GM18909 (cell line): ENCODE data around the gene HTR6.

Experiments used
- ATAC-seq: cut with Tn5 transposase; IDR thresholded peaks from one replicate; pipeline ENCODE4 v1.9.1; 2021; ENCODE audit warnings: mild to moderate bottlenecking; ENCODE audit not compliant: unreplicated experiment, poor library complexity

The HTR6 gene

DNA sequence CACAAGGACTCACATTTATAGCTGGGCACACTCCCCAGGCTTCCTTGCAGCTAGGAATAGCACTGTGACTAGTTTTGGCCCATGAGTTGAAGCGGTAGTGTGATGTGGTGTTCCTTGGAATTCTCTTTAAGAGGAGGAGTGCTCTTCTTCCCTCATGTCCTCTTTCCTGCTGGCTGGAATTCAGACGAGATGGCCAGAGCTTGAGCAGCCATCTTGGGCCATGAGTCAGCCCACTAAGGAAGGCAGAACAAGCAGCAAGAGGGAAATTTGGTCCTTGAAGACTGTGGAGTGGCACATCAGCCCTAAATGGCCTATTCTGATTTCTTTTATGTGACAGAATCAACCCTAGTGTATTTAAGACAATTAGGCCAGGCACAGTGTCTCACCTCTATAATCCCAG lies 20.0 kb downstream of the HTR6 start:
- ATAC-seq: no peak

DNA sequence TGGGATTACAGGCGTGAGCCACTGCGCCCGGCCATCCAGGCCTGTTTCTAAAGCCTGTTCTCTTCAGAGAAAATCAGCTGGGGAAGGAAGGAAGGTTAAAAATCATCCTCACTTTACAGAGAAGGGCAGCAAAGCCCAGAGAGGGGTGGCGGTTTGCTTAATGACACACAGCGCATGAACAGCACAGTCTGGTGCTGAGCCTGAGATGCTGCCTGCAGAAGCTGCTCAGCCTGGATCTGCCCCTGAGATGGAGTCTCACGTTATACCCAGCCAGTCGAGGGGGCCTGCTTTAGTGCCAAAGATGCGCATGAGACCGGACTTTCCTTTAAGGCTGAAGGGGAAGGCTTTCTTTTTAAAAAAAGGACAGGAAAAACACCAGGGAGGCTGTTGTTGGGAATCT lies 21.3 kb downstream of the HTR6 start:
- no peak for ATAC-seq

GRCh38 chr1:19687414-19687813 lies 22.7 kb downstream of the HTR6 start:
- ATAC-seq: no peak

DNA sequence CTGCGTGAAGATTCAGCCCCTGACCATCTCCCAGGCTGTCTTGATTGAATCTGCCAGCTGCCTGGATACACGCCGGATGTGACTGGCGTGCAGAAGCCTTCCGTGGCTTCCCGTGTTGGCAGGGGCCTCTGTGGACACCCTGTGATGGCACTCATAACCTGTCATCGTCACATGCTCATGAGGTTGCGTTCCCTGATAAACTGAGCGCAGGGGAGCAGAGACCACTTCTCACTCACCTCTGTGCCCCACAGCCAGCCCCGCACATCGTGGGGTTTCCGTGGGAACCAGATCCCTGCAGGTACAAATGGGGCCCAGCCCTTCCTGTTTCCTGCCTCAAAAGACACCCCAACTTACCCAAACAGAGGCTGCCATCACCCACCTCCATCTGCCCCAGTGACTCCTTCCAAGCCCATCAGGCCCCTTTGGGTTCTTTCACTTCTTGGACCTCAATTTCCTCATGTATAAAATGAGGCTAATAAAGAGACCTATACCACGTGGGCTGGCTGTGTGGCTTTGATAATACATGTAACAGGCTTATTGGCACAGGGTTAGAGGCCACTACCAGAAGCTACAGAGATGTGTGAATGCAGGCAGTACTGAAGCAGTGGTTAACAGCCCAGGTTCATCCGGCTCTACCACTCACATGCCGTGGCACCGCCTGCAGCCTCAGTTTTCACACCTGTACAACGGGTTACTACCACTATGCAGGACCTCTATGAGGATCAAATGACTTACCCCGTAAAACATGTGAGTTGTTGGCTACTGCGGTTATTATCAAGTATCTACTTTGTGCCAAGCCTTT lies 23.6 kb downstream of the HTR6 start:
- no peak for ATAC-seq

GRCh38 chr1:19689085-19689757 lies 24.5 kb downstream of the HTR6 start:
- no peak for ATAC-seq

GRCh38 chr1:19689856-19690255 lies 25.2 kb downstream of the HTR6 start:
- ATAC-seq: no peak

DNA sequence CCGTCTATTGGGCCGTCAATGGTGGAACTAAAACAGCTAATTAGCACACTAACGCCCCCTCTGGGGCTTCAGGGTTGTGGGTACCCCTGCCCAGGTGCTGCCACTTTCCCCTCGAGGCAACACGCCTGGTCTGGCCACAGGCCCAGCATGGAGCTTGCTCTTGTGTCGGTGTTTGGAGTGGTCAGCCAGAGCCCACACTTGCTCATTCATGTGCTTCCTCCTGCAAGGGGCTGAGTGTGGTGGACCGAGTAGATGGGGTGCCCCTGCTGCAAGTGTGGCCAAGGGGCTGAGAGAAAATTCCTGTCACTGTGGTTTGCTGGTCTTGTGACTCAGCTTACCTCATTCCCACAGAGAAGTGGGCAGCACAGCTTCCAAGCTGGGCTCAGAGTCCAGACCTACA lies 25.7 kb downstream of the HTR6 start:
- ATAC-seq: no peak

DNA sequence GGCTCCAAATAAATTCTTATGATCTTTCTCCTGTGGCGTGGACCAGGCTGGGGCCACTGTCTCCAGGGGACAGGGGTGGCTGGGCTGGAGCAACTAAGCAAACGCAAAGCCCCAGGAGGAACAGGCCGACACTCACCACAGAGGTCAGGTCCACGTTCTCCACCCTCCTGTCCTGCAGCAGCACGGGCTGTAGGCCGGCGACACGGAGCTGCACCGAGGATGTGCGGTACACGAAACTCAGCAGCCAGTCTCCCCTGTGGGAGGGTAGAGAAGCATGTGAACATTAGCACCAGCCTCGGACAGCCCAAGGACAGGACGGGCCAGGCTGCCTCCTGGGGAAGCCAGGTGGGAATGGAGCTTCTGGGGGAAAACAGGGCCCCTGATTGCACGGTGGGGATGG lies 29.6 kb downstream of the HTR6 start:
- ATAC-seq: no peak

GRCh38 chr1:19695772-19696171 lies 31.1 kb downstream of the HTR6 start:
- no peak for ATAC-seq

DNA sequence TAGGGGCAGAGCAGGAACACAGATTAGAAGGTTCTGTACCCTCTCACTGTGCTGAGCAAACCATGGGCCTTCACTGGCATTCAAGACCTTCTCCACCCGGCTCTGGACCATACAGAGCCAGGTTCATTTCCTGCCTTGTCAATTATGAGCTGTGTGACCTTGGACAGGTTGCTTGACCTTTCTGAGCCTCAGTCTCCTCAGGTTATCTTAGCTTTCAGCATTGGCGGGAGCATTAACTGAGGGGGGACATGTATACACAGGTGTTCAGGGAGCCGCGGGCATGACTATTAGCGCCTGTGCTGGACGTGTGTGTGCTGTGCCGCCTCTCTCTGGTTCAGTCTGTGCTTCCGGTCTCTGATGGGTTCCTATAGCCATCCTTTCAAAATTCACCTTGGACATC lies 32.1 kb downstream of the HTR6 start:
- no peak for ATAC-seq

DNA sequence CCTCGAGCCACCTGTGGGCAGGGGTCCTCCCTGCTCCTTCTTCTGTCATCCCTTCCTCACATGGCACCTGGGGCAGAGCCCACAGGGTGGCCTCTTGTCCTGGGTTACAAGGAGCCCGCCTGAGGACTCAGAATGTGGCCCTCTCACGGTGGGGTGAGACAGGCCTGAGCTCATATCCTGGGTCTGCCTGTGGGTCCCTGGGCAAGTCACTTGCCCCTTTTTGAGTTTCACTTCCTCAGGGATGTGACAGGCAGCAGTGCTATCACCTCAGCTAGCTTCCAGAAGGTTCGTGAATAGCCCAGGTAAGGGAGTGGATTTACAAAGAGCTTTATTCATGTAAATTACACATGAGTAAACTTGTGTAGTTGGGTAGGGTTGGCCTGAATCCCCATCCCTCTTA lies 33.5 kb downstream of the HTR6 start:
- no peak for ATAC-seq

DNA sequence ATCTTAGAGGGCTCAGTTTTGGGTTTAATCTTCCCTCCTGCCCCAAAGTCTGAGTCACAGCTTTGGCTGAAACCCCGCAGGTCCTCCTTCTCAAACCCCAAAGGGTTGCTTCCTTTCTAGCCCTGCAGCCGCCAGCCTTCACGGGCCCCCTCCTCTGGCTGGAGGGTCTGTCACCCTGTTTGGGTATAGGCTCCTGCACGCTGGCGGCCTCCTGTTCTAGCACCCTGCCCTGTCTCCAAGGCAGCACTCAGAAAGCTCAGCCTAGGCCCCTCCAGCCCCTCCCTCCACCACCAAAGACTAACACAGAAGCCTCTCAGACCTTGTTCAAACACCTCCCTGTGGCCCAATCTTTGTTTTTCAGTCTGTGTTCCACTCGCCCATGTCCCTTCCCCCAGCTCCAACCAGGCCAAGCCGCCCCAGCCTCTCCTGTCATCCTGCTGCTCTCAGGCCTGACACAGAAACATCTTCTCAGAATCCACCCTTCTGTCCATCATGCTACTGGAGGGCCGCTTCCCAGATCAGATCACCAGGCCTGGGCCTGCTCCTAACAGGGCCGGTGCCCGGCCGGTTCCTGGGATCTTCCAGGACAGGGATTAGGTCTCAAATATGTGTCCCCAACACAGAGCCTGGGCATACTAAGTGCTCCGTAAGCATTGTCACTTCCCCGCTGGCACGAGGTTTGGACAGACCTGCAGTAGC lies 35.6 kb downstream of the HTR6 start:
- ATAC-seq: no peak

GRCh38 chr1:19703280-19703679 lies 38.6 kb downstream of the HTR6 start:
- no peak for ATAC-seq

DNA sequence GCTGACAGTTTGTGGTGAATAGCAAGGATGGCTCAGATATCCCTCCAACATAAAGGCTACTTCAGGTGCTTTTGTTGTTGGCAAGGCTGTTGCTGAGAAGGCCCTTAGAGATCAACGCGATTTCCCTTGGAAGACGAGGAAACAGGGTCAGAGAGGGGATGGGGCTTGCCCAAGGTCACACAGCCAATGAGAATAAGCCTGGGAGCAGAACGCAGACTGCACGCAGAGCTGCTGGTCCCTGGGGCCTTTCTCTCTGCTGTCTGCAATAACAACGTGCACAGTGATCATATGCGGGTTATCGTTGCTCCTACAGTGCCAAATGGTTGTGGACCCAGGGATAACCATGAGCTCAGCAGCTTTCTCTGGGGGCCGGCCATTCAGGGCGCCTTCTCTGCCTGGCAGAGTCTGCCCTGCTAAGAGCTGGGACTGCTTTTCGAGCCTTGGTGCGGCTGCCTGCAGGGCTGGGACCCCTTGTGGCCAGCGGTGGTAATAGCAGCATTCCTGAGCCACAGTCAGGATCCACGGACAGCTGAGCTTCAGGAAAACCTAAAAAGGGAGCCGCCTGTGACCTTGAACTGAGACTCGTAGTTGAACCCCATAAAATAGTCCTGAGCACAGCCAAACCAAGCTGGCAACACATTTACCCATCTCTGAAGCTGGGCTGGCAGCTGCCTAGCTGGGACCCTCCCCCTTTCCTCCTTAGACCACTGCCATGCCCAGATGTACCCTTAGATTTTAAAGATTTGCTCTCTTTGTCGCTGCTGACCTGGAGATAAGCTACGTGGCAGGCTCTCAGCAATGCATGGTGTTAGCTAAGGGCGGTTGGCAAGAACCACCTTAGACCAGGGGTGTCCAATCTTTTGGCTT lies 39.8 kb downstream of the HTR6 start:
- ATAC-seq: no peak

DNA sequence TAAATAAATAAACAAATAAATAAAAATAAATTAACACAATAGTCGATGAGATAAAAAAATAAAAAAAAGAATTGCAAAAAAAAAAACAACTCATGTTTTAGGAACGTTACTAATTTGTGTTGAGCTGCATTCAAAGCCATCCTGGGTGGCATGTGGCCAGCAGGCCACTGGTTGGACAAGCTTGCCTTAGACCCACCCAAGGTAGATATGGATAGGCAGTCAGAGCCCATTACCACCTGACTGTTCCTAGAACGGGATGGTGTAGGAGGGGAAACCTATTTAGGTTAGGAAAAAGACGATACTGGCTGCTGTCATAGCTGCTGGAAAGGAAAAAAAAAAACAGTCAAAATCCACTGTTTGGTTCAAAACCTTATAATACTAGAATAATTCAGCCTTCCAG lies 40.8 kb downstream of the HTR6 start:
- no peak for ATAC-seq

DNA sequence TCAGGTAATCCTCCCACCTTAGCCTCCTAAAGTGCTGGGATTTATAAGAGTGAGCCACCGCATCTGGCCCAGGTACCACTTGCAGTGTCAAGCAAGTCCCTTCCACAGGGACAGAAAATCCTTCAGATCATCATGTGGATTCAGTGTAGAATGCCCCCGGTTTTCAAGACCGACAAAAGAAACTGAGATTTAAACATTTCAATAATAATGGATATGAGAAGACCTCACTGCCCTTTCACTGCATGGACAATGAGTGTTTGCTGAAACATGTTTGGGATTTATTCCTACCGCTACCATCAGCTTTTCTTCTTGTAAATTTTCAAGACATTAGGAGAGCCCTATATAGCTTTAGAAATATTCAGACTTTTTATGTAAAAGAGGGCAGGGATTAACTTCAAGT lies 41.5 kb downstream of the HTR6 start:
- ATAC-seq: no peak

DNA sequence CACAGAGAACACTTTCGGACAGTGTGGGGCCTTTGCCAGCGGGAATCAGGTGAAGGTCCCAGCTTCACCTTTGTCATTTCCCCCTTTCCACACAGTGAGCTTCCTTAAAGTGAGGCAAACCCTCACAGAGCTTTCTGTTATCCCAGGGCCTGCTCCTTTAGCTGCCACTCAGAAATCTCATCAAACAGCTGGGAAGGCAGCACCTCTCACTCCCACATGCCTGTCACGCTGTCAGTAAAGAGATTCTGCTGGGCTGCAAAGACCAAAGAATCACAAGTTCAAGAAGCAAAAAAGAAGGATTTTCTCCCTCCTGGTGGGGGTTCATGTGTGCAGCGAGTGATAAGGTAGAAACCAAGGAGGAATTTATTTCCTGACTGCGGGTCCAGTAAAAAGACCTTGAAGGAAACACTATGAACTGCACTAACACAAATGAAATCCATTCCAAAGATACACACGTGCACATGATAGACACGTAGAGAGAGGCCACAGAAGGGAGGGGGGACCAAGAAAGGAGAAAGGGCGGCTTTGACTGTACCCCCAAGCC lies 44.0 kb downstream of the HTR6 start:
- ATAC-seq: no peak

DNA sequence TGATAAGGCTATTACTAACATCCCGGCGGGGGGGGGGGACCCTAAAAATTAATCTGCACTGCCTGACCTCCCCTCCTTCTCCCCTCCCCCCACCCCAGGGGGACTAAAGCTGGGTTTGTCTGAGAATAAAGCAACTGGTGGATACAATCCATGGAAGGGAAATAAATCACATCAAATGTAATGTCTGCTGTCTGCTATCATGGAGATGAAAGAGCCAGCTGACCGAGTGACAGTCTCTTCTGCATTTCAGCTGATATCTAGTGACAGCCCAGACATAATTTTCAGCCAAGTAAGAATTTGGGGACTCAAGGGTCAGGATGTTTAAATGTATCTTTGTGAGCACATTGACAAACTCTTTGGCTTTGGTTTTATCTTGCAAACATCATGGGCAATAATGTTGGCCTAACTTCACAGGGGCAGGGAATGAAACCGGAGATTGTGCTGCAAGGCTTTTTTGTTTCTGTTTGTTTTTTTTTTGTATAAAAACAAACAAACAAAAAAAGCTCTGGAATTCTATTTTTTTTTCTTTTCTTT lies 44.7 kb downstream of the HTR6 start:
- no peak for ATAC-seq

DNA sequence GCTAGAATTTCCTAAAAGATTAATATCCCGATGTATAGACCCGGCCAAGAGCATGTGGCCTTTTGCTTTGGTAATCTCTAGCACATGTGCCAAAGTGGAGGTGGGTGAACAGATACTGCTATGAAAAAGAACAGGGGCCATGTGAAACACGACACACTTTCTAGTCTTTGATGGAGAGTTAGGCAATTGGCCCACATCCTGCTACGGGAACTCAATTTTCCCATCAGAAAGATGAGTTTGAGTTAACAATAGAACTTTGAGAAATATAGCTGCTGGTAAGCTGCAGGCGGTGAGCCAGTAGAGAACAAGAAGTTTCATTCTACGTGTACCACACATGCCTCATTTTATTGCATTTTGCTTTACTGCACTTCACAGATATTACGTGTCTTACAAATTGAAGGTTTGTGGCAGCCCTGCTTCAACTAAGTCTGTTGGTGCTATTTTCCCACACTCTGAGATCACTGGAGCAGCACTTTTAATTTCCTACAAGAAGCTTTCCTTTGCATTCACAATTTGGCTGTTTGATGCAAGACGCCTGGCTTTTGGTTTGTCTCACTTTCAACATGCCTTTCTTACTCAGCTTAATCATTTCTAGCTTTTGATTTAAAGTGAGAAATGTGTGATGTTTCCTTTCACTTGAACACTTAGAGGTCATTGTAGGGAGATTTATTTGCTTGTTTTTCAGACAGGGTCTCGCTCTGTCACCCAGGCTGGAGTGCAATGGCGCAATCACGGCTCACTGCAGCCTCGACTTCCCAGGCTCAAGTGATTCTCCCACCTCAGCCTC lies 46.3 kb downstream of the HTR6 start:
- peak; percentile 55 for ATAC-seq
